HCT116 (cell line): Measurements from ENCODE around the gene RNASEH2A. TPM values are rescaled to one million over a fixed set of nuclear protein-coding genes. Genes with fewer than 3 reads are reported as not detected.

Experiments used
- EGR1 ChIP-seq: IDR thresholded peaks from 2 replicates; pipeline ENCODE4 v1.6.1; 2012; ENCODE audit warnings: low read depth
- ELF1 ChIP-seq: IDR thresholded peaks from 2 replicates; pipeline ENCODE4 v1.6.1; 2012; ENCODE audit warnings: low read depth, borderline replicate concordance
- EZH2 ChIP-seq: fragments of 200-600 bp; sonication (generic); IDR thresholded peaks from 2 replicates; pipeline ENCODE4 v1.6.1; 2017; ENCODE audit warnings: antibody characterized with exemption, mixed run types
- EZH2phosphoT487 ChIP-seq: fragments of 200-600 bp; IDR thresholded peaks from 2 replicates; pipeline ENCODE4 v1.6.1; 2018; ENCODE audit warnings: antibody characterized with exemption, borderline replicate concordance
- FOSL1 ChIP-seq: IDR thresholded peaks from 2 replicates; pipeline ENCODE4 v1.6.1; 2012; ENCODE audit warnings: low read depth
- MAX ChIP-seq: IDR thresholded peaks from 2 replicates; pipeline ENCODE4 v1.6.1; 2012
- POLR2A ChIP-seq: IDR thresholded peaks from 2 replicates; pipeline ENCODE4 v1.7.0; 2011; ENCODE audit warnings: borderline replicate concordance; ENCODE audit not compliant: insufficient read depth, insufficient read length; ENCODE audit errors: extremely low read depth
- POLR2AphosphoS5 ChIP-seq: IDR thresholded peaks from 2 replicates; pipeline ENCODE4 v1.6.1; 2011; ENCODE audit warnings: mild to moderate bottlenecking, low read depth, low read length, moderate library complexity
- RAD21 ChIP-seq: IDR thresholded peaks from 2 replicates; pipeline ENCODE4 v1.6.1; 2012; ENCODE audit warnings: low read depth, mild to moderate bottlenecking
- SRF ChIP-seq: IDR thresholded peaks from 2 replicates; pipeline ENCODE4 v1.6.1; 2012; ENCODE audit warnings: low read depth
- TCF7L2 ChIP-seq: IDR thresholded peaks from 2 replicates; pipeline ENCODE4 v1.7.0; 2011; ENCODE audit warnings: borderline replicate concordance, inconsistent platforms; ENCODE audit not compliant: insufficient read depth, insufficient read length; ENCODE audit errors: extremely low read depth
- YY1 ChIP-seq: IDR thresholded peaks from 2 replicates; pipeline ENCODE4 v1.6.1; 2011; ENCODE audit warnings: low read length, low read depth, moderate library complexity, mild to moderate bottlenecking; ENCODE audit not compliant: insufficient replicate concordance; ENCODE audit errors: extremely low read depth
- ZBTB33 ChIP-seq: IDR thresholded peaks from 2 replicates; pipeline ENCODE4 v1.6.1; 2011; ENCODE audit warnings: mild to moderate bottlenecking, low read length, moderate library complexity; ENCODE audit not compliant: insufficient replicate concordance; ENCODE audit errors: extremely low read depth
- ZFX ChIP-seq: fragments of 450-650 bp; IDR thresholded peaks from 2 replicates; pipeline ENCODE4 v1.6.1; 2017
- total RNA-seq: library from RNA; stranded (reverse); gene quantifications from one replicate; pipeline ENCODE4 v1.2.1, GENCODE V29; 2021; ENCODE audit not compliant: unreplicated experiment

The RNASEH2A gene
- total RNA-seq, 1 experiment from 2014 or later = 54.5 TPM

- TF ChIP-seq EZH2 = no peak
- no peak for TF ChIP-seq RAD21
- TF ChIP-seq TCF7L2 = peak; percentile 88
- peak; percentile 99 for TF ChIP-seq POLR2AphosphoS5
- TF ChIP-seq ELF1 = no peak
- TF ChIP-seq EGR1 = peak; percentile 77
- TF ChIP-seq POLR2A = peak; percentile 99
- peak; percentile 96 for TF ChIP-seq ZFX
- no peak for TF ChIP-seq EZH2phosphoT487
- no peak for TF ChIP-seq FOSL1
- TF ChIP-seq MAX = peak; percentile 98
- no peak for TF ChIP-seq YY1
- no peak for TF ChIP-seq ZBTB33
- no peak for TF ChIP-seq SRF
These were observed 4.7 kb upstream of the RNASEH2A start, which contains the start of the genes PRDX2 and THSD8 (continued) for GRCh38 chr19:12801466-12802266.
